HG03025 (cell line): ENCODE data around the gene DTX3.

Source experiments
- ATAC-seq: cut with Tn5 transposase; IDR thresholded peaks from one replicate; pipeline ENCODE4 v1.9.1; 2021; ENCODE audit warnings: mild to moderate bottlenecking, moderate library complexity; ENCODE audit not compliant: unreplicated experiment, low FRiP score

DTX3 gene

GRCh38 chr12:57605811-57606311, 1.2 kb downstream of the DTX3 start:
- ATAC-seq, result no peak

GRCh38 chr12:57606399-57606798, 1.8 kb downstream of the DTX3 start:
- ATAC-seq, result no peak

- ATAC-seq, result no peak
Observed at GRCh38 chr12:57606821-57607220, 2.2 kb downstream of the DTX3 start.

GRCh38 chr12:57607958-57608663, 3.5 kb downstream of the DTX3 start:
- ATAC-seq, result no peak

- no peak for ATAC-seq
Observed at GRCh38 chr12:57609101-57609780, 4.6 kb downstream of the DTX3 start.

- no peak for ATAC-seq
Observed at GRCh38 chr12:57609781-57610553, 5.3 kb downstream of the DTX3 start.

GRCh38 chr12:57610554-57611107, 6.0 kb downstream of the DTX3 start:
- no peak for ATAC-seq

- no peak for ATAC-seq
Observed at GRCh38 chr12:57611108-57611826, 6.6 kb downstream of the DTX3 start, which contains the start of gene ARHGEF25. Gene ARHGEF25, plus strand, starts transcription at chr12:57611435. Its CDS starts 460 bp downstream, at chr12:57611895.

GRCh38 chr12:57611827-57612710, 7.4 kb downstream of the DTX3 start:
- ATAC-seq, result no peak

- no peak for ATAC-seq
Observed at GRCh38 chr12:57612711-57613426, 8.2 kb downstream of the DTX3 start.

GRCh38 chr12:57613427-57614109, 8.9 kb downstream of the DTX3 start:
- no peak for ATAC-seq

GRCh38 chr12:57614178-57614947, 9.7 kb downstream of the DTX3 start:
- ATAC-seq, result no peak

GRCh38 chr12:57614948-57615500, 10.4 kb downstream of the DTX3 start:
- ATAC-seq, result no peak

- no peak for ATAC-seq
Observed at GRCh38 chr12:57615637-57616036, 11.0 kb downstream of the DTX3 start.

- ATAC-seq, result no peak
Observed at GRCh38 chr12:57616383-57617101, 11.9 kb downstream of the DTX3 start.

- ATAC-seq, result no peak
Observed at GRCh38 chr12:57617942-57618341, 13.3 kb downstream of the DTX3 start.
